HS-5 (cell line): ENCODE data around the gene TSPO.

ENCODE experiments used
- DNase-seq: peaks from one replicate; pipeline ENCODE4 v3.0.0-alpha.2; 2012; ENCODE audit warnings: low read depth

TSPO gene

DNA sequence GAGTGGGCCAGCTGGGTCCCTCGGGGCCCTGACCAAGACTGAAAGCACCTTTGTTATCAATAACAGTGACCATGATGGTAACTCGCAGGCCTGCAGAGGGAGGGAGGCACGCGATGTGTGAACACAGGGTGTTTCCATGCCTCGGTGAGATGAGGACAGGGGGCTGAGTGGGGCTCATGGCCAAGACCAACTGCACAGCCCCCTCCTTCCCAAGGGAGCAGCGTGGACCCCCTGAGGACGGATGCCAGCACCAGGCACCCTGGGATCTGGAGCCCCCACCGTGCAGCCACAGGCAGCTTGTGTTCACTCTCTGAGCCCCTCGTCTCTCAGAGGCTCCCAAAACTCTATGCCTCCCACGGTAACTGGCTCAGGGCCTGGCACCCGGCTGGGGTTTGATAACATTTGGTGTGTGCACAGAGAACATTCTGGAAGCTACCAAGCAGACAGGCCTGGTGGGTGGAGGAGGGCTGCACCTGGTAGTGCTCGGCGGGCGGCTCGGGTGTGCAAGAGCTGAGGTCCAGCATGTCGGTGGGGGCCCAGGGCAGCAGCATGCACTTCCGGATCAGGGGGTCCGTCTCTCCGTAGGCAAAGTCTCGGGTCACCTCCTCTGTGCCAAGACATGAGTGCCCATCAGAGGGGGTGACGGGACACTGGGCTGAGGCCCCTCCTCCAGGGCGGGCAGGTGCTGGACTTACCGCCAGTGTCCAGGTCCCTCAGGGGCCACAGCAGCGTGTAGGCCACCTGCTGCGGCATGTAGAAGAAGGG is 28.0 kb downstream of the TSPO start:
- DNase-seq, result no peak

DNA sequence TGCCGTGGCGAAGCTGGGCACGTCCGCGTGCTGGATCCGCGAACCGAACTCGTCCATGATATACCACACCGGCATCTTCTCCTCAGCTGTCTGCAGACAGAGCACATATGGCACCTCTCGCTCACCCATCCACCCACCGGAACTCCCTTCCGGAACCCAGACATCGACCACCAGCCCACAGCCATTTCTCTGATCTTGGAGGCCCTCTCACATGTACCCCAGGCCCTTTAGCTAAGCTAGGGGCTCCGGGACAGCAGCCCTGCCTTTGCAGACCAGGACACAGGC is 28.5 kb downstream of the TSPO start:
- no peak for DNase-seq

DNA sequence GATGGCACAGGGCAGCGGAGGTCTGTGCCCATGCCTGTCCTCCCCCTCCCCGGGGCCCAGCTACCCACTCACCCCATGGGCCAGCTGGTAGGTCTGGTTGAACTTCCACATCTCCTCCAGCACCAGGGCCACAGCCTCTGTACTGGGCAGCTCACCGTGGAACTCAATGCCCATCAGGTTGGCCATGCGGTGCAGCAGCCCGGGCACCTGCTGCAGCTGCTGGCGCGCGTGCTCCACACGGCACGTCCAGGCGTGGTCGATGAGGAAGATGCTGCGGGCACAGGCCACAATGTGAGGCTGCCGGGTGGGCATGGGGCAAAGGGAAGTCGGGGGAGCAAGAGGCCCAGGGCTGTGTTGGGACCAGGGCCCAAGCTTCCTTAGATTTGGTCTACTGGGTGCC is 29.3 kb downstream of the TSPO start:
- DNase-seq, result no peak

DNA sequence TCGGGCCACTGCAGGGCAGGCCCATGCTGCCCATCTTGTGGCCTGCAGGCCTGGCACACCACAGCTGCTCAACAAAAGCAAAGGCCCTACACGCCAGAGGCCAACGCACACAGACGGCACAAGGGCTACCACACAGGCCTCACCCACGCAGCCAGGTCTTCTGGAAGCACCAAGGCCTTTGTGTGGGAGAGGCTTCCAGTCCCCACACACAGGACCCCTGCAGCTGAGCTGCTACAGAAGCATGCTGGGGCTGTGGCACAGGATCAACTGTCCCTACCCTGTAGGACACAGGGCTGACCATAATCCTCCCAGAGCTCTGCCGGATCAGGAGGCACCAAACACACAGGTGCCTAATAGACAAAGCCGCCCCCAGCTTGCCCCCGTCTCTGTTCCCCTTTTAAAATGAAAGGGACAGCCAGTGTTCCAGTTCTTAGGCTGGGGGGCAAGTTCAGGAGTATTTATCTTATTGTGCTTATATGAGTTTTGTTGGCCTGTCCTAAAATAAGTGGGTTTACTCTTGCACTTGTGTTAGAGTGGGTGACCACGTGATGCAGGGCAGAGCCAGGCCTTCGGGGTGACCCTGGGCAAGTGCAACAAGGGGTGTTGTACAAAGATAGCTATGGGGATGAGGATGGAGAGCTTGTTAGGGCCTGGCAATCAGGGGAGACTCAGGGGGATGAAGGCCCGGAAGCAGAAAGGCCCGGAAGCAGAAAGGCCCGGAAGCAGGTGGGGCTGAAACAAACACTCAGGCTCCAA is 30.1 kb downstream of the TSPO start:
- DNase-seq, result no peak

DNA sequence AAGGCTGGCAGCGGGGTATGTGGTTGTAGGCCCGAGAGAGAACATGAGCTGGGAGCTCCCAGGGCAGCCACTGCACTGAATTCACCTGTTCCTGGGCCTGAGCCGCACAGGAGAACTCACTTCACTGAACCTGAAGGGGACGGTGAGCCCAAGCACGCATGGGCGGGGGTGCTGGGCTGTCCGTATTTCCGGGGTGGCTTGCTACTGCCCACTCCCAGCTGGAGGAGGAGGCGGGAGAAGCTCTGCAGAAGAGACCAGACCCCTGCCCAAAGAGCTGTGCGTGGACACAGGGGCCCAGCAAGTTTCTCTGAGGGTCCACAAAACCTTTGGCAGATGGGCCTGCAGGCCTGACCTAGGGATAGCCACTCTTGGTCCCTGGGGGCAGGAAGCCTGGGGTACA is 30.8 kb downstream of the TSPO start:
- DNase-seq, result no peak

DNA sequence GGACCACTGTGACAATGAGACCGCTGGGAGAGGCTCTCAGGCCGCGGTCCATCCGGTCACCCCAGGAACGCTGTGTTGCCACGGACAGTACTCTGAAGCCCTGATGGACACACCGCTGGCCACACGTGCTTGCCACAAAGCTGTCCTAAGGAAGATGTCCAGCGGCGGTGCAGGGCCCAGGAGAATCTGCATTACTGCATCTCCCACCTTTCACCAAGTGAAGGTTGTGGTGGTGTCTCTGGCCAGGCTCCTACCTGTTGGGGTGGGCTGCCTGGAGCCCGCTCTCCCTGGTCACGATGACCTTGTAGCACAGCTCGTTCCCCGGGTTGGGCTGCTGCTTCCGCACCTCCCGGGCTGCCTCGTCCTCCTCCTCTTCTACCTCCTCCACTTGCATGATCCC is 31.4 kb downstream of the TSPO start:
- DNase-seq, result no peak

DNA sequence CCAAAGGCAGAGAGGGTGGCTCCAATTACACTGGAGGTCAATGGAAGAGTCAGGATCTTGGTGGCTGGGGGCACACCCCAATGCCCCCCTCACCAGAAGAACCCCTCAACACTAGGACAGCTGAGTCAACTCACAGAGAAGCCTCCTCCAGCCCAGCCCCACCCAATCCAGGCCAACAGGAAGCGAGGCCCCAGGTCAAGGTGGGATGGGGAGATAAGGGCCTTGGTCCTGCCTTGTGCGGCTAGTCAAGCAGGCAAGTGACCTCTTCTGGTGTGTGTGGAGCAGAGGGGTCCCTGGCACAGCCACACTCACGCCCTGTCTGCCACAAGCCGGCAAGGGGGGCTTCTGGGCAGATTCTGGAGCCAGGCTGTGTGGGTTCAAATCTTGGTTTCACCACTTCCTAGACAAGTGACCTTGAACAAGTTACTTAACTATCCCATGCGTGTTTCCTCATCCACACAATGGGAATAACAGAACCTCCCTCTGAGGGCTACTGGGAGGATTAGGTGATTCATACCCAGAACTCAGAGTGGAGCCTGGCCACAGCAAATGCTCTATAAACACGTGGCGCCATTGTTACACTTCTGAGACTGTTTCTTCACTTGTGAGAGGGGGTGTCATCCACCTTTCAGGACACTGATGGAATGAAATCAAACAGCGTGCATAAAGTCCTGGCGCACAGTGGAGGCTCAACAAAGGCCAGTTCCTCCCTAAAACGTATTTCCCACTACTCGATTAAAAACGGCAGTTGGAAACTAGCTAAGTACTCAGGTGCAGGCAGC is 32.3 kb downstream of the TSPO start:
- DNase-seq, result no peak

DNA sequence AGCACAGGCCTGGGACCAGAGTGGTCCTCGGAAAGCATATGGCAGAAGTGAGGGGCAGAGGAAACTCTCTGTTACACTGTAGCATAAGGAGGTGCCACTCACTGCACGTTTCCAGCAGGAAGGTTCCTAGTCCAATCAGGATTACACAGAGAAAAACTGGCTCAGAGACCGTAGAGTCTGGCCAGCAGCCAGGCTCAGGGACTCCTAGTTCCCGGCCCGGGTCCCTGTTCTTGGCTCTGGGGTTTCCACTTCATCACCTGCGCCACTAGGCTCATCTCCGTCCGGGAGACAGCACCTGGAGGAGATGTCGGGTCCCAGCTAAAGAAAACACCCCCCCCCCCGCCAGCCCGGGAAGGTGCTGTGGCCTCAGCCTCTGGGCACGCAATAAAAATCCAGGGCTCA is 34.5 kb downstream of the TSPO start:
- DNase-seq, result no peak

DNA sequence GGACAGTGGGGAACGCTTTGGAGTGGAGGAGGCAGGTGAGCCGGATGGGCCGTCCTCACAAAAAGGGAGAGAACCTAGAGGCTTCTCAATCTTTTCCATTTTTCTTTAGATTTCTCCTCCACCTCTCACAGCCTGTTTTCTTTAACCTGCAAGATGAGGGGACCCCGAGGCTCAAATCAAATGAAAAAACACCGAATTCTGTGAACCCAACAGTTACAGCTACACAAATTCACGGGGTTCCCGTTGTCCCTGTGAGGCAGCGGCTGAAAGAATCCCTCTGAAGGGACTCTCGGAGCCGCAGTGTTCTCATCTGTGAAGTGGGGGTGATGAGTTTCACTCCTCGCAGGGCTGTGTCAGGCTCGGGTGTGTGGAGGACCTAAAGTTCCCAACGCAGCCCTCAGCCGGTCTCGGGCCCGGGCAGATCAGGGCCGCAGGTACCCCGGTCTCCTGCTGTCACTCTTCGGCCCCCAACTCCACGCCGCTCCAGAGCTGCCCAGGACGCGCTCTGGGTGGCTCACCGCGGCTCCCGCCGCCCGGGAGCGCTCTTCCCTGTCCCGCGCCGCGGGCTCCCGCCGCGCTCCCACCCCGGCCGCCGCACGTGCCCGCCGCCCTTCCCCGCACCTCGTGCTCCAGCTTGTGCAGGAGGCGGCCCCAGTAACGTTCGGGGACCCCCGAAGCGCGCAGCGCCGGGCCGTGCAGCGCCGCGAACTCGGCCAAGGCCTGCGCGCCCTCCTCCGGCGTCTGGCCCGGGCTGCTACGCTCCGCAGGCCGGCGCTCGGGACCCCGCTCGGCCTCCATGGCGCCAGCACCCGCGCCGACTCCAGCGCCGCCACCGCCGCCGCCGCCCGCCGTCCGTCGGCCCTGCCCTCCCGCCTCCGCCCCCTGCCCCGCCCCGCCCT is 35.2 kb downstream of the TSPO start, which contains the start of gene TTLL12:
TTLL12 (minus strand) TSS at position 863 of the 899 bp plus-strand sequence; CDS start at position 798, 65 bp downstream.
- DNase-seq, result no peak

DNA sequence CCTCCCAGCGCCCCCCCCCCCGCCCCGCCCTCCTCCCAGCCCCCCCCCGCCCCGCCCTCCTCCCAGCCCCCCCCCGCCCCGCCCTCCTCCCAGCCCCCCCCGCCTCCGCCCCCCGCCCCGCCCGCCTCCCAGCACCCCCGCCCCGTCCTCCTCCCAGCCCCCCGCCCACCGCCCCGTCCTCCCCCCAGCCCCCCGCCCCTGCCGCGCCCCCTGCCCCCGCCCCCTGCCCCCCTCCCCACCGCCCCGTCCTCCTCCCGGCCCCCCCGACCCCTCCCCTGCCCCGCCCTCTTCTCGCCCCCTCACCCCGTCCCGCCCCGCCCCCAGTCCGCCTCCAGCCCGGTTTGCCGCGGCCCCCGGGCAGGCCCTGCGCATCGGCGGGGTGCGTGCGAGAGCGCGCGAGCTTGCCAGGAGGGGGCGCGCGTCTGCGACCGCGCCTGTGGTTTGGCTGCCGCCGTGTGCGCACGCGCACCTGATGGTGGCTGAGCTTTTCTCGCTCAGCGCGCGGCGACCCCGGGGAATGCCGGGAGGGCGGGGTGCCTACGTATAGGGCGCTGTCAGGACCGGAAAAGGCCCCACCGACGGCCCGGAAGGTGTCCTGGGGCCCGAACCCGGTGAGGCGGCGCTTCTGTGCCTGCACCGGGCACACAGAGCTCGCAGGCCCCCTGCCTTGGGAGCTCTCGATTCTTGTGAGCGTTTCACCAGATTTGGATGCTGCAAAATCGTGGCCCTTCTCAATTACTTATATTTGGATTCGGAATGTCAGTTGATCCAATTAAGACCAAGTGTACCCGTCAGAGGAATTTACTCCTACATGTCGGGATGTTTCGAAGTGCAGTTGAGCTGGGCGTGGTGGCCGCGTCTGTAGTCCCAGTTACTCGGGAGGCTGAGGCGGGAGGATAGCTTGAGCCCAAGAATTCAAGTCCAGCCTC is 36.1 kb downstream of the TSPO start:
- peak; percentile 83 for DNase-seq

DNA sequence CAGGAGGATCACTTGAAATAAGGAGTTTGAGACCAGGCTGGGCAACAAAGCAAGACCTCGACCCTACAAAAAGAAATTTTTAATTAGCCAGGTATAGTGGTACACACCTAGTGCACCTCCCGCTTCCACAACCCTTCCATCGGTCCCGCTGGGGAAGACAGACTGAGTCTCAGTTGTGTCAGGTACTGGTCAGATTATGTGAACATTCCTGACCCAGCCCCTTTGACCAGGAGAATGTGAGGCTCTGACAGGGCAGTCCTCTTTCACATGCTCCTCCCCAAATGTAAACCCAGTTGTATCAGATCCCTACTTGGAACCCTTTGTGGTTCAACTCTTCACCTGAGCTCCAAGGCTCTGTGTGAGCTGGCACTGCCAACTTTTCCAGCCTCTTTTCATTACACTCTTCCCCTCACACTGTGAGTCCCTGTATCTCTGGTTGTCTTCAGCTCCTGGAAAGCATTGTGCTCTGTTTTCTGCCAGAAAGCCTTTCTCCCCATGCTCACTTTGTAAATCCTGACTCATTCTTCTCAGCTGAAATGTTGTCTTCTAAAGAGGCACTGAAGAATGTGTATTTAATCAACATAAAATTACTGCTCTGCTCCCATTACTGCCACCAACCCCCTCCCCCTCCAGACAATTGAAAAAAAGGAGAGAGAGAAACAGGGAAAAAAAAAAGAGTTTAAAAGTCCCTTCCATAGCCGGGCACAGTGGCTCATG is 37.6 kb downstream of the TSPO start:
- DNase-seq, result no peak

DNA sequence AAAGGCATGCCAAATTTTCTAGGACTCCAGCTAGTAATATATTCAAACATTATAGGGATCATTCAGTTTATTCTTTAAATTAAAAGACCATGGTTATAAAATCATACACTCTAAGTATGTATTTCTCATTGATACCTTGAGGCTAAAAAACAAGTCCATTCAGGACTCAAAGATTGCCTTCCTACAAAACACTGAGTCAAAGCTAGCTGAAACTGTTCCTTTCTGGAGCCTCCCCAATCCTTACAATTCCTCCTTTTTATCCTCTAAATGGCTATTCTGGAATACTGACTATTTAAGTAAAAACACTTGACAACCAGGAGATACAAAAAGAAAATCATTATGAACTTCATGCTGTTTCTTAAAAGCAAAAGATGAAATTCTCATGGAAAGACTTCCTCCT is 40.5 kb downstream of the TSPO start:
- no peak for DNase-seq

DNA sequence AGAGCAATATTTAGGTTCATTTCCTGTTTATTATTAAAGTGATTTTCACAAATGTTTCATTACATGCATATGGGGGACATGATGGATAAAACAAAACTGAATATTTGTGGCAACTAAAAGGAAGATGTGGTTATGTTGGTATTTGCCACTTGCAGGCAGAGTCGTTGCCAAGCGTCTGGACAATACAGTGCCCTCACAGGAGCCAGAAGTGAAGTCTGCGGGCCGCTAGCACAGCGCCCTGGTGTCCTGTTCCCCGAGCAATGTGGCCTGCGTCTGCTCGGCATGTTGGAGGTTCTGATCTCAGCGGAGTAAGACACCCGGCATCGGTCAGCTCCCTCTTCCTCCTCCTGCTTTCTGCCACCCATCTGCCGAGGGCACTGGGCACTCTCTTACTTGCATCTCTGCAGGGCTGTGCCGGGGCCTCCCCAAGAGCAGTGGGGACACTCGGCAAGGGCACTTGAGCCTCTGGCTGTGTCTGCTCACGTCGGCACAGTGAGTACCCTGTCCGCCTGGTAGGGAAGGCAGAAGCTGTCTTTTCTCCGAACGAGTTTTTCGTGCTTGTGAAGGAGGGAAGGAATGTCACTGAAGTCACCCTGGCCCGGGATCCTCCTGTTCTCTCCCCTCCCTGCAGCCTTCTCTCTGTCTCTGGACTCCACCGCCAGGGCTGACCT is 46.0 kb downstream of the TSPO start:
- DNase-seq, result no peak

DNA sequence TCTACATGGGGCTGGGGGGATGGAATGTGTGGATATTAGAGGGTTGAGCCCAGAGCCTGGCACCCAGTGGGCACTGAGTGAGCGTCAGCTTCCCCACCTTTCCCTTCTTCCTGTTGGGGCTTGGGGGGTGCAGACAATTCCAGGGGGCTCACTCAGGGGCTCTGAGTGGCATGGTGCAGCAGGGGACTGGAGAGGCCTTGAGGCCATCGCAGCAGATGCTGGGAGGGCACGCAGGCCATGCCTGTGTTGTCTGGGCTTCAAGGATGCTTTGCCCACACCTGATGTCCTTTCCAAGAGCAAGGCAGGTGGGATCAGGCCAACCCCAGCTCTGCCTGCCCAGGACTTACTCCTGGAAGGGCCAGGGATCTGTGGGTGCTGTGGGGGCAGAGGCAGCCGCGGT is 46.8 kb downstream of the TSPO start:
- DNase-seq, result no peak

DNA sequence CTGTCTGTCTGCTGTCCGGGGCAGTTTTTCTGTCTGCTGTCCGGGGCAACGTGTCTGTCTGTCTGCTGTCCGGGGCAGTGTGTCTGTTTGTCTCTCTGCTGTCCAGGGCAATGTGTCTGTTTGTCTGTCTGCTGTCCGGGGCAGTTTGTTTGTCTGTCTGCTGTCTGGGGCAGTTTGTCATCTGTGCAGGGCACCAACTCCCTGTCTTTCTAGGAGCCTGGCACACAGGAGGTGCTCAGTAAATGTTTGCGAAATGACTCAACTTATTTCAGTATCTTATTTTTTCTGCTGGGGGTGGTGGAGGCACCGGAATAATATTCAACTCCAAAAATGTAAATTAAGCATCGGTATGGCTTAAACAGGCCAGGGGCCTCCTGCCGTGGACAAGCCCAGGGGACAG is 47.6 kb downstream of the TSPO start:
- no peak for DNase-seq

DNA sequence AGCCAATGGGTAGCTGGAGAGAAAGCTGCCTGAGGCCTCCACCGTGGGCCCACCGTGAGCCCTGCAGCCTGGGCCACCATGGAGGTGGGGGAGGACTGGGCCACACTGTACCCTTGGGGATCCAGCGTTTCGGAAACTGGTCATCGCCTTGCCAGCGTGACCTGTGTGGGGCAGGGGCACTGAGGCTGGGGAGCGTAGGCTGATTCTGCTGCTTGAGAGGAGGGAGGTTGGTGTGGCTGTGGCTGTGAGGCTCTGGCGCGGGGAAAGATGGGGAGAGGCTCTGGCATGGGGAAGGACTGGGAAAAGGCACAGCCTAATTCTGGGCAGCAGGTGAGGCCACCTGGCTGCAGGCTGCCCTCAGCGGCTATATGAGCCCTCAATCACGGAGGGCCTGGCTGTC is 48.2 kb downstream of the TSPO start:
- no peak for DNase-seq

DNA sequence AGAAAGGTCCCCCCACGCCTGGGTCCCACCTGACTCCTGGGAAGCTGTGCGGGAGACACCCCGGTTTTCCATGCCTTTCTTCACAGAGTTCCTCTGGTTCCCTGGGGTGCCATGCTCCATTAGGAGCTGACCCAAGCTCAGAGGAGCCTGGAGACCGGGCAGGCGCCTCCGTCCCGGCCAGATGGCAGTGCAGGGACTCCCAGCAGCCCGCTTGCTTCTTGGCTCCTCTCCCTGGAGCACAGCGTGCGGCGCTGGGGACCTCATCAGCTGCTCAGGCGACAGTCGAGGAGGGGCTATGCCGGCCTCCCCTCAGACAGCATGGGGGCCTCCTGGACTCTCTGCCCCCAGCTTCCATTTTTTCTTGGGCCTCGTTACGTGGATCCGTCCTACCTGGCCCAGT is 48.7 kb downstream of the TSPO start:
- no peak for DNase-seq

DNA sequence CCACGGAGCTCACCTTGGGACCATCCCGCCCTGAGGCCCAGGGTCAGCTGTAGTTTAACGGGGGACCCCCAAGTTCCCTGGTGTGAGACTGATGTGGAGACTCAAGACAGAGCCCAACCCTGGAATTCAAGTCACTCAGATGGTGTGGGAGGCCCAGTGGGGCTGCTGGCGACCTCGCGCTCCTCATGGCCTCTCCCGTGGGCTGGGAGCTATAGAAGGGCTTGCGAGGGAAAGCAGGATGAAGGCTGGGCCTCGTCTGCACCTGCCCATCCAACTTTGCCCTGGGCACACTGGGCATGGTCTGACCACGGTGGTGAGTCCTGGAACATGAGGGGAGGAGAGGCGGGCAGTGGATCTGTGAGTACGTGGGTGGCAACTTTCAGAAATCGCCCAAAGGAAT is 49.2 kb downstream of the TSPO start:
- DNase-seq, result no peak

DNA sequence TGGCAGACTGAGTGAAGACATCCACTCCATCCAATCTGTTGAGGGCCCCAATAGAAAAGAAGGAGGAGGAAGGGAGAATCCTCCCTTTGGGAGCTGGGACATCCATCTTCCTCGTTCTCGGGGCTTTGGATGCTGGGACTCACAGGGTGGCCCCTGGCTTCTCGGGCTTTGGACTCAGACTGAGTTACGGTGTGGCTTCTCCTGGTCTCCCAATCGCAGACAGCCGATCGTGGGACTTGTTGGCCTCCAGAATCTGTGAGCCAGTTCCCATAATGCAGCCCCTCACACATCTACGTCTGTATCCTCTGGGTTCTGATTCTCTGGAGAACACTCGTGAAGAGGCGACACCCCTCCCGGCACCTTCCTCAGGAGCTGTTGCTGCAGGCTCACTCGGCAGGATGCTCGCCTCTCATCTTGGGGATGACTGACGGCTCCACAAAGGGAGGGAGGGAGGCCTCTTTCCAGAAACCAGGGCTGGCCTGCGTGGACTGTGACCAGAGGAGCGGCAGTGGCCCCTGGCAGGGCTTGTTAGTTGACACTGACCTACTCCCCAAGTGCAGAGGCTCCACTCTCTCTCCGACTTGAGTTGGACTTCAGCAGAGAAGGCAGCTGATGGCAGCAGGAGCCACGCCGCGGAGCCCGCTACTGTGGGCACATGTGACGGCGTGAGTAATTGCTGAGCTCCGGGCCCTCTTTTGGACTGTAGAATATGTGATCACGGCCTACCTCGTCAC is 50.3 kb downstream of the TSPO start:
- DNase-seq, result no peak
